ENCODE results near the gene RIMBP2.

RIMBP2 gene

DNA sequence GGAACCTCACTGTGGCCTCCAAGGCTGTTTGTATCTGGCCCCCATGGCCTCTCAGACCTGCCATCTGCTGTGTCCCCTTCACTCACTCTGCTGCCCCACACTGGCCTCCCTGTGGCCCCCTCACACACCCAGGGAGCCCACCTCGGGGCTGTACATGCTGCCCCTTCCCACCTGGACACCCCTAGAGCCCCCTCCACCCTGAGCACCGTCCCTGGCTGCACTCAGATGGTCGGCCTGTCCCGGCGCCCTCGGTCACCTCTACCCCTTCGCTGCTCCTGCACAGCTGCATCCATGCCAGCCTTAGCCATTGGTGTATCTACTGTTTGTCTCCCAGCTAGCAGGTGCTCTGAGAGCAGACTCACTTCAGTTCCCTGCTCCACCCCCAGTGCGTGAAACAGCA is 144.4 kb downstream of the RIMBP2 start:
- Histone ChIP-seq H3K4me3 (ENCODE audit: low read depth in 1 of 2, low read length in 2 of 2) (no peak overlapping the region), H3K36me3 (ENCODE audit: insufficient read depth, low read length) (no peaks in the 10 kb centered on the region), H3K27ac (ENCODE audit: low read depth, low read length) (no peak overlapping the region), H3K9me3 (ENCODE audit: low read length) (peaks cover under 1% of the 10 kb centered on the region), H3K9ac (ENCODE audit: low read length) (no peak overlapping the region), H3K4me1 (ENCODE audit: insufficient read depth, low read length) (no peaks in the 10 kb centered on the region), H3K27me3 (ENCODE audit: control insufficient read depth in 1 of 2, insufficient read depth in 2 of 2, low read length in 2 of 2) (no peaks in the 10 kb centered on the region)

- H3K27ac ChIP-seq (ENCODE audit: low read depth, low read length) = no peak overlapping the region
- H3K4me1 ChIP-seq (ENCODE audit: insufficient read depth, low read length) = no peaks in the 10 kb centered on the region
- no peak overlapping the region for H3K4me3 ChIP-seq (ENCODE audit: low read depth in 1 of 2, low read length in 2 of 2)
- peaks cover 6% of the 10 kb centered on the region for H3K9me3 ChIP-seq (ENCODE audit: low read length)
- no peak overlapping the region for H3K9ac ChIP-seq (ENCODE audit: low read length)
- no peaks in the 10 kb centered on the region for H3K27me3 ChIP-seq (ENCODE audit: control insufficient read depth in 1 of 2, insufficient read depth in 2 of 2, low read length in 2 of 2)
- H3K36me3 ChIP-seq (ENCODE audit: insufficient read depth, low read length) = no peaks in the 10 kb centered on the region
These were observed 145.0 kb downstream of the RIMBP2 start for GRCh38 chr12:130571089-130571488.

- no peaks in the 10 kb centered on the region for H3K4me1 ChIP-seq (ENCODE audit: insufficient read depth, low read length)
- H3K4me3 ChIP-seq (ENCODE audit: low read depth in 1 of 2, low read length in 2 of 2) = no peak overlapping the region
- no peaks in the 10 kb centered on the region for H3K27me3 ChIP-seq (ENCODE audit: control insufficient read depth in 1 of 2, insufficient read depth in 2 of 2, low read length in 2 of 2)
- H3K9ac ChIP-seq (ENCODE audit: low read length) = no peak overlapping the region
- no peak overlapping the region for H3K27ac ChIP-seq (ENCODE audit: low read depth, low read length)
- H3K9me3 ChIP-seq (ENCODE audit: low read length) = peaks cover 7% of the 10 kb centered on the region
- H3K36me3 ChIP-seq (ENCODE audit: insufficient read depth, low read length) = no peaks in the 10 kb centered on the region
These were observed 146.6 kb downstream of the RIMBP2 start for GRCh38 chr12:130569521-130569920.

DNA sequence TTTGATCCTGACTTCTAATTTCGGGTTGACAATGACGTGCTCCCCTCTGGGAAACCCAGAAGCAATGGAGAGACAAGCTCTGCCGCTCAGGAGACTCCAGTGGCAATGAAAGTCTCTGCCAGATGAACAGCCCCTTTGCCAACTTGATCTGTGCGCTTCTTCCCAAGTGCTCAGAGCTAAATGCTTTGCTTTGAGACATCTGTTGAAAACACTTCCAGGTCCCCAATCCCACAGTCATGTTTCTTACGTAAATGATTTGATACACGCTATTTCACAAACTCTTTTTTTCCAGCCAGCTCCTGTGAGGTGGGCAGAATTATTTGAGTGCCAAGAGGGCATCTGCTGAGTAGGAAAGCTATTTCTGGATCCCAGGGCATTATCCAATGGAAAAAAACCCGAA is 147.6 kb downstream of the RIMBP2 start:
- no peaks in the 10 kb centered on the region for H3K36me3 ChIP-seq (ENCODE audit: insufficient read depth, low read length)
- H3K4me1 ChIP-seq (ENCODE audit: insufficient read depth, low read length) = no peaks in the 10 kb centered on the region
- no peak overlapping the region for H3K27ac ChIP-seq (ENCODE audit: low read depth, low read length)
- H3K27me3 ChIP-seq (ENCODE audit: control insufficient read depth in 1 of 2, insufficient read depth in 2 of 2, low read length in 2 of 2) = no peaks in the 10 kb centered on the region
- H3K9me3 ChIP-seq (ENCODE audit: low read length) = peaks cover 7% of the 10 kb centered on the region
- H3K9ac ChIP-seq (ENCODE audit: low read length) = no peak overlapping the region
- no peak overlapping the region for H3K4me3 ChIP-seq (ENCODE audit: low read depth in 1 of 2, low read length in 2 of 2)

- no peaks in the 10 kb centered on the region for H3K4me1 ChIP-seq (ENCODE audit: insufficient read depth, low read length)
- H3K9ac ChIP-seq (ENCODE audit: low read length) = no peak overlapping the region
- no peaks in the 10 kb centered on the region for H3K36me3 ChIP-seq (ENCODE audit: insufficient read depth, low read length)
- no peak overlapping the region for H3K4me3 ChIP-seq (ENCODE audit: low read depth in 1 of 2, low read length in 2 of 2)
- peaks cover 7% of the 10 kb centered on the region for H3K9me3 ChIP-seq (ENCODE audit: low read length)
- H3K27me3 ChIP-seq (ENCODE audit: control insufficient read depth in 1 of 2, insufficient read depth in 2 of 2, low read length in 2 of 2) = no peaks in the 10 kb centered on the region
- H3K27ac ChIP-seq (ENCODE audit: low read depth, low read length) = no peak overlapping the region
These were observed 148.1 kb downstream of the RIMBP2 start for GRCh38 chr12:130568041-130568440.

DNA sequence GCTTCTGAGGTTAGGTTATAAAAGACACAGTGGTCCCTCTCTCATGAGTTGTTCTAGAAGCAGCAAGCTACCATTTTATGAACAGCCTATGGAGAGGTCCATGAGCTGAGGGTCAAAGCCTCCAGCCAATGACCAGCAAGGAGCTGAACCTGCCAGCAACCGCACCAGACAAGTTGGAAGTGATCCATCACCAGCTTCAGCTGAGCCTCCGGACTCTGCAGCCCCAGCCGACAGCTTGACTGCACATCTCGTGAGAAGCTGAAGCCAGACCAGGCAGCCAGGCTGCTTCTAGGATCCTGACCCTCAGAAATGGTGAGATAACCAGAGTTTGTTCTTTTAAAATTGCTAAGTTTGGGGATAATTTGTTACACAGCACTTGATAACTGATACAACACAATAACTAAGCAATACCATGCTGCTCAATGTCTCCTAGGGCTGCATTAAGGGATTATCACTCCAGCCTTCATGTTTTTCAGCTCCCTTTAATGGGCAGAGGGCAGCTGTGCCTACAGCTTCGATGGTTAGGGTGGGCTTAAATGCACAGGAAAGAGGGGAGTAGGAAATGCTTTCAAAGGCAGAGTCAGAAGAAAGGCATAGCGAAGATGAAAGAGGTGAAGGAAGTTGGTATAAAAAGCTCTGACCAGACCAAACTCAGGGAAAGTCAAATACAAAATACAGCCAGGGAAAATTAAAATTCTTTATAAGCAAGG is 149.5 kb downstream of the RIMBP2 start:
- no peak overlapping the region for H3K9ac ChIP-seq (ENCODE audit: low read length)
- H3K9me3 ChIP-seq (ENCODE audit: low read length) = peaks cover 7% of the 10 kb centered on the region
- H3K36me3 ChIP-seq (ENCODE audit: insufficient read depth, low read length) = no peaks in the 10 kb centered on the region
- H3K27ac ChIP-seq (ENCODE audit: low read depth, low read length) = no peak overlapping the region
- H3K4me1 ChIP-seq (ENCODE audit: insufficient read depth, low read length) = no peaks in the 10 kb centered on the region
- no peaks in the 10 kb centered on the region for H3K27me3 ChIP-seq (ENCODE audit: control insufficient read depth in 1 of 2, insufficient read depth in 2 of 2, low read length in 2 of 2)
- no peak overlapping the region for H3K4me3 ChIP-seq (ENCODE audit: low read depth in 1 of 2, low read length in 2 of 2)

GRCh38 chr12:130565189-130565588 is 150.9 kb downstream of the RIMBP2 start:
- Histone ChIP-seq H3K36me3 (ENCODE audit: insufficient read depth, low read length) (no peaks in the 10 kb centered on the region), H3K4me3 (ENCODE audit: low read depth in 1 of 2, low read length in 2 of 2) (no peak overlapping the region), H3K9me3 (ENCODE audit: low read length) (peaks cover 7% of the 10 kb centered on the region), H3K9ac (ENCODE audit: low read length) (no peak overlapping the region), H3K27ac (ENCODE audit: low read depth, low read length) (no peak overlapping the region), H3K27me3 (ENCODE audit: control insufficient read depth in 1 of 2, insufficient read depth in 2 of 2, low read length in 2 of 2) (no peaks in the 10 kb centered on the region), H3K4me1 (ENCODE audit: insufficient read depth, low read length) (no peaks in the 10 kb centered on the region)

- Histone ChIP-seq H3K27ac (ENCODE audit: low read depth, low read length) (no peak overlapping the region), H3K4me3 (ENCODE audit: low read depth in 1 of 2, low read length in 2 of 2) (no peak overlapping the region), H3K9ac (ENCODE audit: low read length) (no peak overlapping the region), H3K27me3 (ENCODE audit: control insufficient read depth in 1 of 2, insufficient read depth in 2 of 2, low read length in 2 of 2) (no peaks in the 10 kb centered on the region), H3K4me1 (ENCODE audit: insufficient read depth, low read length) (no peaks in the 10 kb centered on the region), H3K36me3 (ENCODE audit: insufficient read depth, low read length) (no peaks in the 10 kb centered on the region), H3K9me3 (ENCODE audit: low read length) (peaks cover 7% of the 10 kb centered on the region)
These were observed 152.8 kb downstream of the RIMBP2 start for GRCh38 chr12:130563323-130563722.

GRCh38 chr12:130562716-130563115 is 153.4 kb downstream of the RIMBP2 start:
- H3K36me3 ChIP-seq (ENCODE audit: insufficient read depth, low read length) = no peaks in the 10 kb centered on the region
- no peaks in the 10 kb centered on the region for H3K4me1 ChIP-seq (ENCODE audit: insufficient read depth, low read length)
- no peaks in the 10 kb centered on the region for H3K27me3 ChIP-seq (ENCODE audit: control insufficient read depth in 1 of 2, insufficient read depth in 2 of 2, low read length in 2 of 2)
- H3K9me3 ChIP-seq (ENCODE audit: low read length) = peaks cover 7% of the 10 kb centered on the region
- H3K4me3 ChIP-seq (ENCODE audit: low read depth in 1 of 2, low read length in 2 of 2) = no peak overlapping the region
- no peak overlapping the region for H3K9ac ChIP-seq (ENCODE audit: low read length)
- H3K27ac ChIP-seq (ENCODE audit: low read depth, low read length) = no peak overlapping the region

- Histone ChIP-seq H3K9me3 (ENCODE audit: low read length) (no peaks in the 10 kb centered on the region), H3K27me3 (ENCODE audit: control insufficient read depth in 1 of 2, insufficient read depth in 2 of 2, low read length in 2 of 2) (no peaks in the 10 kb centered on the region), H3K4me1 (ENCODE audit: insufficient read depth, low read length) (no peaks in the 10 kb centered on the region), H3K4me3 (ENCODE audit: low read depth in 1 of 2, low read length in 2 of 2) (no peak overlapping the region), H3K9ac (ENCODE audit: low read length) (no peak overlapping the region), H3K36me3 (ENCODE audit: insufficient read depth, low read length) (no peaks in the 10 kb centered on the region), H3K27ac (ENCODE audit: low read depth, low read length) (no peak overlapping the region)
These were observed 155.8 kb downstream of the RIMBP2 start for GRCh38 chr12:130560321-130560720.

GRCh38 chr12:130559806-130560205 is 156.3 kb downstream of the RIMBP2 start:
- no peak overlapping the region for H3K4me3 ChIP-seq (ENCODE audit: low read depth in 1 of 2, low read length in 2 of 2)
- no peaks in the 10 kb centered on the region for H3K9me3 ChIP-seq (ENCODE audit: low read length)
- no peak overlapping the region for H3K9ac ChIP-seq (ENCODE audit: low read length)
- H3K27ac ChIP-seq (ENCODE audit: low read depth, low read length) = no peak overlapping the region
- H3K27me3 ChIP-seq (ENCODE audit: control insufficient read depth in 1 of 2, insufficient read depth in 2 of 2, low read length in 2 of 2) = no peaks in the 10 kb centered on the region
- no peaks in the 10 kb centered on the region for H3K4me1 ChIP-seq (ENCODE audit: insufficient read depth, low read length)
- no peaks in the 10 kb centered on the region for H3K36me3 ChIP-seq (ENCODE audit: insufficient read depth, low read length)

Measured in muscle layer of colon (tissue), 2 donors.